GM19395 (cell line): ENCODE results near the gene MRPS15.
A peak's percentile ranks its signal among the peaks of the same experiment; 100 is the strongest.
"Not testable (repeated sequence)": the region's sequence is repeated elsewhere in the genome, so short reads cannot be mapped to it uniquely, and the experiment has no call there.

ENCODE experiments used
- ATAC-seq: cut with Tn5 transposase; IDR thresholded peaks from one replicate; pipeline ENCODE4 v1.9.1; 2021; ENCODE audit warnings: mild to moderate bottlenecking, moderate library complexity; ENCODE audit not compliant: unreplicated experiment

The MRPS15 gene

GRCh38 chr1:36484099-36484498 is 19.9 kb upstream of the MRPS15 start:
- ATAC-seq, result no peak

- ATAC-seq, result no peak
Measured at GRCh38 chr1:36482724-36483388, 18.7 kb upstream of the MRPS15 start, which contains the start of gene CSF3R. CSF3R (minus strand) TSS chr1:36482913; CDS start chr1:36479496, 3,417 bp downstream.

DNA sequence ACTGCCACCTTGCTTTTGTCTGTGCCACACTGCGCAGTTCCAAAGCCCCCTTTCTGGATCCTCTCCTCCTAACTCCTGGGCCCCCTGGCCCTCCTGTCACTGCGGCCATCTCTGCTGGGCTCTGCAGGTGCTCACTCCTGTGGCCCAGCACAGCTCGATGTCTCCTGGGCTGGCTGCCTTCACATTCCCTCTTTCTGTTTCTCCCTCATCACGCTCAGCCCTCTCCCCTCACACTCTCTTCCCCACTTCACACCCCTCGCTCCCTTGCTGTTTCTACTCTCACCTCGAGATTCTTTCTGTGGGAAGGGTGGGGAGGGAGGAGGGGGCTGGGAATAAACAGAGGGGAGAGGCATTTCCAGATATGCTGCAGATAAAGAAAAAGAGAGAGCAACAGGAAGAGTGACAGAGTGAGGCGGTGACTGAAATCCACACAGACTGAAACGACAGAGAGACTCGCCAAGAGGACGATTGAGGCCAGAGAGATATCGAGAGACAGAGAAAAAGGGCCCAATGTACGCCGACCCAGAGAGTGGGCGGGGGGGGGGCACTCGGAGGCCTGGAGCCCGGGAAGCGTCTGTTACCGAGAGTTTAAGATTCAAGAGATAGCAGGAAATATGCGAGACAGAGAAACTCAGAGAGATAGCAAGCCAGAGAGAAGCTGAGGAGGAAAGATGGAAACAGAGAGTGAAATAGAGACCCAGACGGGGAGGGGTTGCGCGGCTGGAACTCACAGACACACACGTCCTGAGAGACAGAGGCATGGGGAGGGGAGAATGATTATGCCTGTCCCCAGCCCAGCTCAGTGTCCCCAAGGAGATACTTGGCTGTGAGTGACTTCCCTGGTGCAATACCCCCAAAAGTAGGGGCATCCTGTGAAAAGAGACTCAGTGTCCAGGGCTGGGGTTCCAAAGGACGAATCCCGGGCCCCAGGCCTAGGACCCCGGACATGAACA is 17.9 kb upstream of the MRPS15 start:
- no peak for ATAC-seq

- no peak for ATAC-seq
Measured at GRCh38 chr1:36481091-36481490, 16.9 kb upstream of the MRPS15 start.

- no peak for ATAC-seq
Measured at GRCh38 chr1:36480161-36480560, 16.0 kb upstream of the MRPS15 start.

GRCh38 chr1:36479505-36480051 is 15.4 kb upstream of the MRPS15 start:
- ATAC-seq, result no peak

DNA sequence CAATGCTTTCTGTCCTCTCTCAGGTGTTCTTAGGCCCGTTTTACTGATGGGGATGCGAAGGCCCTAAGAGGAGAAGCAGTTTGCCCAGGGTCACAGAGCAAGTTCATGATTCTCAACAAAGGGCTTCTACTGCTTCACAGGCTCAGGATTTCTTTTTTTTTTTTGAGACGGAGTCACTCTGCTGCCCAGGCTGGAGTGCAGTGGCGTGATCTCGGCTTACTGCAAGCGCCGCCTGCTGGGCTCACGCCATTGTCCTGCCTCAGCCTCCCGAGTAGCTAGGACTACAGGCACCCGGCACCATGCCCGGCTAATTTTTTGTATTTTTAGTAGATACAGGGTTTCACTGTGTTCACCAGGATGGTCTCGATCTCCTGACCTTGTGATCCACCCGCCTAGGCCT is 13.4 kb upstream of the MRPS15 start:
- ATAC-seq, result not testable (repeated sequence)

GRCh38 chr1:36476945-36477344 is 12.8 kb upstream of the MRPS15 start:
- no peak for ATAC-seq

- ATAC-seq, result no peak
Measured at GRCh38 chr1:36475910-36476604, 11.9 kb upstream of the MRPS15 start.

DNA sequence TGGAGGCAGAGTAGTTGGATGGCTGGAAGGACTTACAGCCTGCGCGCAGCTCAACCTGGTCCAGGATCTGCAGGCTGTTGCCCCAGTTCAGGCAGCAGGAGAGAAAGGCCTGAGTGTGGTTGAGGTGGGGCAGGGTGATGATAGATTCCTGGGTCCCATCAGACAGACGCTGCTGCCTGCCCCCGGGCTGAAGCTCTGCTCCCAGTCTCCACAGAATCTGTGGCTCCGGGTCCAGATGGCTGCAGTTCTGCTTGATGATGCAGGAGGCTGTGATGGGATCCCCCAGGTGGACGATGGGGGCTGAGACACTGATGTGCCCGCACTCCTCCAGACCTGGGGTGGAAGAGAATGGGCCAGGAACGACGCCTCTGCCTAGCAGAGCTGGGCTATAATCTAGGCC is 11.2 kb upstream of the MRPS15 start:
- ATAC-seq, result no peak

DNA sequence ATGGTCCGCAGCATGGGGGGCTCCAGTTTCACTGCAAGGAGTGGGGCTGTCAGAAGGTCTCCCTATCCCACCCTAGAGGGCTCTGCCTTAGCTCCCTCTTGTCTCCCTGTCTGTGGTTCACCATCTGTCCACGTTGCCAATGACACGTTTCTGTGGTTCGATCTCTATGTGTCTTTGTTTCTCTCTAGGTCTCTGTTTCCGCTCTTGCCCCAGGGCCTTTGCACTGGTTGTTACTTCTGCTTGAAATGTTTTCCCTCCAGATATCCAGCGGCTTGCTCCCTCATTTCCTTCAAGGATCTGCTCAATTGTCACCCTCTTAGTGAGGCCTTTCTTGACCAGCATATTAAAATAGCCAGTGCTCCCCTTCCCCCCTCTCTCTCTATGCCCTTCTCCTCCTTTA is 8.5 kb upstream of the MRPS15 start:
- no peak for ATAC-seq

DNA sequence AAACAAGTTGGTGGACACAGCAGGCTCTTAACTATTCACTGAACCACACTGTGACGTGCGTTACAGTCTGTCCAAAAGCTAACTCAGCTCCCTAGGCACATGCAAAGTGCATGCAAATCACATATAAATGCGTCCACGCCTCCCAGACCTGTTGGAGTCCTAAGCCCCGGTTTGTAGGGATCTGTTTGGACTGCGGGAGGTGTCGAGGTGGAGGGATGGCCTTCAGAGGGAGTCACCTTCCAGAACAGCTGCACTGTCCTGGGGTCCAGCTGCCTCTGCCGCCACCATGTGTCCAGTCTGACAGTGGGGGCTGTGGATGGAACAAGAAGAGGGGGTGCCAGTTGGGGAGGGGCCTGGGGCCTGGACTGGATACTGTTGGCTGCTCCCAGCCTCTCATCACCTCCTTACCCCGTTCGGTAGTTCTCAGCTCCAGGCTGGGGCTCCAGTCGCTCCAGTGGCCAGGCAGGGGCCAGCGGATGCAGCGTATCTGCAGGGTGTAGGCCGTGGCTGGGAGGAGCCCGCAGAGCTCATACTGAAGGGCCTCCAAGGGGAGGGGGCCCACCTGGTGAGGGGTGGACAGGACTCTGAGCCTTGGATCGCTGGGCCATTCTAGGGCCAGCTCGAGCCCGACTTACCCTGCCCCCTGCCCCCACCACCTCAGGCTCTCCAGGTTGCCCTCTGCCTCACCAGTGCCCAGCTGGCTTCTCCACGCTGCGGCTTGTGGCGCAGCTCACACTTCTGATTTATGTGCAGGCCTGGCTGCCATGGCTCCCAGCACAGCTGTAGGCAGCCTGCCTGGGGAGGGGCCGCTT is 7.9 kb upstream of the MRPS15 start:
- ATAC-seq, result no peak

DNA sequence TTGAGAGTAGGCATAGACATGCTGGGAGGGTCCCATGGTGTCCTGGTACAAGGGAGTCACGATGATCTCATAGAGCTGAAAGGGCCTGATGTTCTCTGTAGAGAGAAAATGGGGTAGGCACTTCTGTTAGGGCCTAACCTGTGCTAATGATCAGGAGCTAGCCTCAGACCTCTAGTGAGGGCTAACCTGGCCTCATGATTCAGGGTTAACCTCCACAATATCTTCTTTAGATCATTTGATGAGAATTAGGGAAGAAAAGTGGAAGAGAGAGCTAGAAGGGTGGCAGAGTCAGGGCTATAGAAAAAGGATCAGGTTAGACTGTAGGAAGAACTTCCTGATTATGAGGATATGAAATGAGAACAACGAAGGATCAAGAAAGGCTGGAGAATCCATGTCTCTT is 5.0 kb upstream of the MRPS15 start:
- ATAC-seq, result no peak

GRCh38 chr1:36467700-36468455 is 3.7 kb upstream of the MRPS15 start:
- ATAC-seq, result no peak

DNA sequence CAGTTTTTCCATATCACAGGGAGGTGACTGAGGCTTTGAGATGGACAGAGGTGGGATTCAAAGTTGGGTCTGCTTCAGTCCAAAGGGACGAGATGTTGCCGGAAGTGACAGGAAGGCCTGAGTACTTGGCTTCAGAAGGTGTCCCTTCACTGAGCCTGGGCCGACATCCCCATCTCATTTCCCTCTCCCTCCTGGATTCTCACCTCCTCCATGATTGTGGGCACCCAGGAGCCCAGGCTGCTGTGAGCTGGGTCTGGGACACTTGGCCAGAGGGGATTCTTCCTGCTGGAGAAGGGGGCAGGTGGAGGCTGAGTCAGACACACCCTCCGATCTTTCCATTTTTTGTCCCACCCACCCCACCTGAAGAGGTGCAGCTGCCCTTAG is 2.8 kb upstream of the MRPS15 start:
- ATAC-seq, result no peak

DNA sequence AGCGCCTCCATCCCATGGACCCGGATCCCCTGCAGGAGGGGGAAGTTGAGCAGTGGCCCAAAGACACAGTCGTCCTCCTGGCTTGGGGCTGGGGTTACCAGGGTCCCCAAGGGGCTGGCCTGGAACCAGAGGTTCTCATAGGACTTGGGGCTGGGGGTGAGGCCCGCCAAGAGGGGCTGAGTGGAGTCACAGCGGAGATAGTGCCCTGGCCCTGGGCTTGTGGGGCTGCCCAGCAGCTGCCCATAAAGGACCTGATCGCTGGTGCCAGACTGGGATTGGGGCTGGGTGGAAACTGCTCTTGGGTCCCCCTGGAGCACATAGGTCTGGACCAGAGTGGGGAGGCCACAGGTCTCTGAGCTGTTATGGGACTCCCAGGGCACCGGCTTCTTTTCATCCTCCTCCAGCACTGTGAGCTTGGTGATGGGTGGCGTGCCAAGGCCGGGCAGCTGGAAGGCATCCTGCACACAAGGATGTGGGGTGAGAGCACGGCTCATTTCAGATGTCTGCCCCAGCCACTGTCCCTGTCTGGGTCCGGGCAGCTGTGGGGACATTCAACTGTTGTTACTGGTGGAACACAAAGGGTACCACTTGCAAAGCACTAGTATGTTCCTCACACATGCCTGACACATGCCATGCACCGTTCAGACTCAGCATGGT is 2.3 kb upstream of the MRPS15 start:
- no peak for ATAC-seq

DNA sequence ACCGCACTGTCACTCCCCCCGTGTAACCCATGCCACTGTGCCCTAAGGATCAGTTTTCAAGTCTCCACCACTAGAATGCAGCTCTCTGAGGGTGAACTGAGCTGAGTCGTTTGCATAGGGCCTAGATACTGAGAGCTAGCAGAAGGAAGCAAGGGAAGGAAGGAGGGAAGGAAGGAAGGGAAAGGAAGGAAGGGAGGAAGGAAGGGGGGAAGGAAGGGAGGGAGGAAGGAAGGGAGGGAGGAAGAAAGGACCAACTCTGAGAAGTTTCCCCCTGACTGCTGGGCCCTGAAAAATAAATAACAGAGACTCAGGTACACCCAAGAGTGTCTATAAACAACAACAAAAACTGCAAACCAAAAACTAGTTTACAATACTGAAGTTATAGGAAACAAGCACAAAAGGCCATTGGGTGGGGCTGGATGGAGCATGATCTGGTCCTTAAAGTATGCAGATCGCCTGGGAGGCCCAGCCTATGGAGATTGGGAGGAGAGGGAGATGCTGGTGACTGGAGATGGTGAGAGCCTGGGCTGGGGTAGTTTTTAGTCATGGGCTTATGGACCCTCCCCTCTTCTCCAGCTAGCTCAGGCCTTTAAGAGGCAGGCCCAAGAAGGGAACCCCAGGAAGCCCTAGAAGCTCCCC is 1.7 kb upstream of the MRPS15 start:
- ATAC-seq, result no peak

DNA sequence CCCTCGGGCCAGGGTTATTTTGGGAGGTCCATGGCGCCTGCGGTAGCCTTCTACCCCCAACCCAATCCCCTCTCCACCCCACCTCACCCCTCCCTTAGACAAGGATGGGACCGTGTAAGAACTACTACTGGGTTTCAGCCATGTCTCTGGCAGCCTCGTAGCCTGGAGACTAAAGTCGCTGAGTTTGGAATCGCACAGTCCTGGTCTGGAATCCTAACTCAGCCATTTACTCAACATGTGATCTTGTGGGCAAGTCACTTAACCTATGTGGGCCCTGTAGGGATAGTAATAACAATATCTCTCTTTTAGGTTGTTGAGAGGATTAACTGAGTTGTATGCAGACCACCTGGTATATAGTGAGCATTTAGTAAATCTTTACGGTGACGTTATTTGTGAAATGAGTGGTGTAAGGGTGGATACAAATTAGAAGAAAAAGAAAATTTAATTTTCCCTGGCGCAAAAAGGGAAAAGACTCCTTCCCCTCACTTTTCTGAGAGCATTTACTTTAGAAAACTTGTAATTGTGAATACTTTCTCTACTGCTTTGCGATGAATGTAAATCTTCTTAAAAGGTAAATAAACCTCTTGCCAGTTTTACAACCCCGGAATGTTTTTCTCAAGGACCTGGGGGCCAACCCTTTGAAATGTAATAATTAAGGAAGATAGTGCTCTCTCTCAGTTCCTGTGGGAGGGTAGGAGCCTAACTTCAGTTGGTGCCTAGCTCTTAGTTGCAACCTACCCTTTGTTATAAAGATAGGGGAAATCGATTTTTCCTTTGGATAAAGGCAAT is 615 bp upstream of the MRPS15 start:
- ATAC-seq, result peak; percentile 53
